ENCODE results near the gene LIMK1. TPM values are rescaled to one million over a fixed set of nuclear protein-coding genes. Genes with fewer than 3 reads are reported as not detected.

Gene LIMK1
- total RNA-seq (2022) (30.6 and 31.4 TPM in 2 replicates), Bru-seq, nascent RNA (percentile 46 among the genes with signal in this experiment), BruChase-seq, experiment 1, labeled RNA remaining after a 2-hour chase (percentile 48 among the genes with signal in this experiment), BruChase-seq, experiment 2, labeled RNA remaining after a 6-hour chase (percentile 60 among the genes with signal in this experiment)
- long read RNA-seq, result 0 reads

DNA sequence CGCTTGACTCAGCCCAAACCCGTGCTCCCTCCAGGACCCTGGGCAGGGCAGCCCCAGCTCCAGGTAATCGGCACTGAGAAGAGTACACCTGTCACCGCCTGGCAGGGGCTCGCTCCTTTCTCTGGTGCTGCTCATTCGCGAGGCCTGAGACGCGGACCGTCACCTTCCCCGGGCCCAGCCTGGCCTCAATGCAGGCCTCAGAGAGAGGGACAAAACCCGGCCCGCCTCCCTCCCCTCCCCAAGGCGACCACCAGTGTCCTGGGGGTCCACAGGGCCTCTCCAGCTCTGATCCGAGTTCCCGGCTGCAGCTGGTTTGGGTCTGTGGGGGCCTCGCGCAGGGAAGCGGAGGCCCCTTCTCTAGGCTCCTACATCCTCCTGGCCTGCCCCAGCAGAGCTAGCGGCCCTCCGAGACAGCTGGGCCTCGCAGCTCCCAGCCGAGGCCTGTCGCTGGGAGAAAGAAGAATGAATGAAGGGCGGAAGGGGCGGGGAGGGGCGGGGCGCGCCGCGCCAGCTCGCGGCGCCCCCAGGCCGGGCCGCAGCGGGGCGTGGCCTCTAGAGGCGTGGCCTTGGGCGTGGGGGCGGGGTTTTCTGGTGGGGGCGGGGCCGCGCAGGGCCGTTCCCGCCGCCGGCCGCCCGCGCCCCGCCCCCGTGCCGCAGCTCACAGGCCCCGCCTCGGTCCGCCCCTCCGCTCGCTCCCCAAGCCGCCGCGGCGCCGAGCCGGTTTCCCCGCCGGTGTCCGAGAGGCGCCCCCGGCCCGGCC is at the start of gene LIMK1:
LIMK1 (plus strand) TSS at position 688 of the 760 bp plus-strand sequence. CDS start 187 bp downstream, outside the sequence.
- Mint-ChIP-seq H3K4me1 (ENCODE audit: low read depth, unreplicated experiment) (no peaks in the 10 kb centered on the region), H3K9me3 (ENCODE audit: unreplicated experiment) (no peaks in the 10 kb centered on the region), H3K27ac (ENCODE audit: unreplicated experiment) (peak within 1 kb of the TSS; percentile 85), H3K36me3 (ENCODE audit: insufficient read depth, unreplicated experiment) (peaks cover 9% of the 10 kb centered on the region), H3K27me3 (ENCODE audit: insufficient read depth, unreplicated experiment) (no peaks in the 10 kb centered on the region), H3K4me3 (ENCODE audit: unreplicated experiment) (peak within 1 kb of the TSS; percentile 84)
- Histone ChIP-seq H3K36me3 (ENCODE audit: control insufficient read depth, insufficient read depth, low read length) (no peaks in the 10 kb centered on the region), H3K27me3 (replicated peaks; ENCODE audit: control insufficient read depth, insufficient read depth, low read length) (no peaks in the 10 kb centered on the region), H3K9me3 (no peaks in the 10 kb centered on the region), H3K4me3 (ENCODE audit: low read depth, low read length) (peak within 1 kb of the TSS; percentile 82), H3K4me1 (peaks cover 5% of the 10 kb centered on the region)
- BruUV-seq (replicated peaks), result no TSS peak
- intact Hi-C loops (cut with micrococcal nuclease; ENCODE audit: unreplicated experiment), result loop anchor here (5.0 kb wide), 1 partner anchor 89 kb away; the partner anchor contains the start of gene EIF4H
- CTCF ChIA-PET, result interaction anchor here (0.5 to 1.9 kb wide), 8 partner anchors 14 to 123 kb away, joined by 3 to 10 read pairs (median 3); no protein-coding TSS in a partner anchor
- TF ChIP-seq, protein P1, sequence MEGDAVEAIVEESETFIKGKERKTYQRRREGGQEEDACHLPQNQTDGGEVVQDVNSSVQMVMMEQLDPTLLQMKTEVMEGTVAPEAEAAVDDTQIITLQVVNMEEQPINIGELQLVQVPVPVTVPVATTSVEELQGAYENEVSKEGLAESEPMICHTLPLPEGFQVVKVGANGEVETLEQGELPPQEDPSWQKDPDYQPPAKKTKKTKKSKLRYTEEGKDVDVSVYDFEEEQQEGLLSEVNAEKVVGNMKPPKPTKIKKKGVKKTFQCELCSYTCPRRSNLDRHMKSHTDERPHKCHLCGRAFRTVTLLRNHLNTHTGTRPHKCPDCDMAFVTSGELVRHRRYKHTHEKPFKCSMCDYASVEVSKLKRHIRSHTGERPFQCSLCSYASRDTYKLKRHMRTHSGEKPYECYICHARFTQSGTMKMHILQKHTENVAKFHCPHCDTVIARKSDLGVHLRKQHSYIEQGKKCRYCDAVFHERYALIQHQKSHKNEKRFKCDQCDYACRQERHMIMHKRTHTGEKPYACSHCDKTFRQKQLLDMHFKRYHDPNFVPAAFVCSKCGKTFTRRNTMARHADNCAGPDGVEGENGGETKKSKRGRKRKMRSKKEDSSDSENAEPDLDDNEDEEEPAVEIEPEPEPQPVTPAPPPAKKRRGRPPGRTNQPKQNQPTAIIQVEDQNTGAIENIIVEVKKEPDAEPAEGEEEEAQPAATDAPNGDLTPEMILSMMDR (IDR thresholded peaks at IDR 0.05; ENCODE audit: insufficient read depth in 1 of 2, low read depth in 1 of 2, low read length in 1 of 2, severe bottlenecking in 1 of 2, unreplicated experiment in 1 of 2), result no peak
- peak; percentile 80 to 87 for DNase-seq
- POLR2A ChIA-PET, result interaction anchor here (0.5 to 2.1 kb wide), 8 partner anchors 90 to 503 kb away, joined by 3 to 19 read pairs (median 5); no protein-coding TSS in a partner anchor

DNA sequence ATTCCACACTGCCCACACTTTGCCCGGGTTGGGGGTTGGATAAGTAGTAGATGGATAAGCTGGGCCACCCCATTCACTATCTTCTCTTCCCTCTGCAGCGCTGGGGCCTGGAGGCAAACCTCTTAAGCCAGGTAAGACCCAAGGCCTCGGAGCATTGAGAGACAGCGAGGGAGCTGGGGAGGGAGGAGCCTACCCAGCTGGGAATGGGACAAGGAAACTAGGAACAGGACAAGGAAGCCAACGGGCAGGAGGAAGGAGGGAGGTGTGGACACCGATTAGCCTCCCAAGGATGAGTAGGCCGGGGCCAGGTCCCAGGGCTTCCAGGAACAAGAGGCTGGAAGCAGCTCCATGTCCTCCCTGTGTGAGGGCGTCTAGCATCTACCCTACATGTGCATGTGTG is 46.0 kb upstream of the LIMK1 start:
- no peak overlapping the region for H3K4me3 ChIP-seq (ENCODE audit: low read depth, low read length)
- Mint-ChIP-seq H3K36me3 (ENCODE audit: insufficient read depth, unreplicated experiment) (no peaks in the 10 kb centered on the region), H3K27me3 (ENCODE audit: insufficient read depth, unreplicated experiment) (no peaks in the 10 kb centered on the region), H3K9me3 (ENCODE audit: unreplicated experiment) (no peaks in the 10 kb centered on the region), H3K4me3 (ENCODE audit: unreplicated experiment) (no peak overlapping the region), H3K27ac (ENCODE audit: unreplicated experiment) (no peak overlapping the region), H3K4me1 (ENCODE audit: low read depth, unreplicated experiment) (no peaks in the 10 kb centered on the region)
- BruUV-seq (replicated peaks), result no TSS peak
- ChIA-PET CTCF (interaction anchor here (0.6 to 1.4 kb wide), 2 partner anchors 11 to 385 kb away, joined by 3 to 4 read pairs; no protein-coding TSS in a partner anchor), POLR2A (no interaction called here)
- no peak for DNase-seq
- TF ChIP-seq, protein P1 (IDR thresholded peaks at IDR 0.05; ENCODE audit: insufficient read depth in 1 of 2, low read depth in 1 of 2, low read length in 1 of 2, severe bottlenecking in 1 of 2, unreplicated experiment in 1 of 2), result no peak
- intact Hi-C loops (cut with micrococcal nuclease; ENCODE audit: unreplicated experiment), result no loop called here
- H3K9me3 ChIP-seq, result no peaks in the 10 kb centered on the region
- H3K4me1 ChIP-seq, result no peaks in the 10 kb centered on the region
- H3K36me3 ChIP-seq (ENCODE audit: control insufficient read depth, insufficient read depth, low read length), result no peaks in the 10 kb centered on the region
- no peaks in the 10 kb centered on the region for H3K27me3 ChIP-seq (replicated peaks; ENCODE audit: control insufficient read depth, insufficient read depth, low read length)

DNA sequence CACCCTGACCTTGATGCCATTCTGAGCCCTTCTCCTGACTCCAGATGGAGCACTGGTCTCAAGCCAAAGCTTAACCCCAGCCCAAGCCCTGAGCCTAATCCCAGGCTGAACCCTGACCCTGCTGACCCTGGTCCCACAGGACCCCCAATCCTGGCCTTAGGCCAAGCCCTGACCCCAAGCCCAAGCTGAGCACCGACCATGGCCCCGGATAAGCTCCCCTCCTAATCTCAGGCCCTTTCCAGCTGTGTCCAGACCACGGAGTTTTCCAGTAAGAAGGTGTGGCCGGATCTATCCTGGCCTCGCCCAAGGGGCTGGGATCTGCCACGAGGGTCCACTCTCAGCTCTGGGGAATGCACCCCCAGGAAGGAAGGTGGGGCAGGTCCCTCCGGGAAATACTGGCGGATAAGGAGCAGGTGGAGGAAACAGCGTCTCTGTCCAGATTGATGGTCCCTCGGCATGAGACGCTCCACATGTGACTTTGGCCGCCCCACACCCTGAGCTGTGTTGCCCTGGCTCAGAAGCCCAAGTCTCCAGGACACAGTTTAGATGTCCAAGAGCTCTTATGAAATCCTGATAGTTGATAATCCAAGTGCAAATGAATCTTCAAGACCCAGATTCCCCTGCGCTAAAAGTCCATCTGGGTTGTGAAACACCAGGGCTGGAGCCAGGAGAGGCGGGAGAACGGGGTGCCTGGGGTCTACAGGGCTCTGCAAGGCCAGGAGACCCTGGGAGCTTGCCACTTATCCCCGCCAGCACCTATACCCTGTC is 45.2 kb upstream of the LIMK1 start:
- H3K27me3 Mint-ChIP-seq (ENCODE audit: insufficient read depth, unreplicated experiment), result no peaks in the 10 kb centered on the region
- intact Hi-C loops (cut with micrococcal nuclease; ENCODE audit: unreplicated experiment), result no loop called here
- no peaks in the 10 kb centered on the region for H3K27me3 ChIP-seq (replicated peaks; ENCODE audit: control insufficient read depth, insufficient read depth, low read length)
- H3K36me3 ChIP-seq (ENCODE audit: control insufficient read depth, insufficient read depth, low read length), result no peaks in the 10 kb centered on the region
- BruUV-seq (replicated peaks), result no TSS peak
- TF ChIP-seq, protein P1 (IDR thresholded peaks at IDR 0.05; ENCODE audit: insufficient read depth in 1 of 2, low read depth in 1 of 2, low read length in 1 of 2, severe bottlenecking in 1 of 2, unreplicated experiment in 1 of 2), result no peak
- no peak overlapping the region for H3K4me3 ChIP-seq (ENCODE audit: low read depth, low read length)
- ChIA-PET CTCF (interaction anchor here (0.5 to 1.4 kb wide), 2 partner anchors 12 to 29 kb away, joined by 3 to 6 read pairs; no protein-coding TSS in a partner anchor), POLR2A (no interaction called here)
- no peaks in the 10 kb centered on the region for H3K4me1 ChIP-seq
- no peak for DNase-seq
- no peaks in the 10 kb centered on the region for H3K36me3 Mint-ChIP-seq (ENCODE audit: insufficient read depth, unreplicated experiment)
- H3K4me1 Mint-ChIP-seq (ENCODE audit: low read depth, unreplicated experiment), result no peaks in the 10 kb centered on the region
- no peak overlapping the region for H3K4me3 Mint-ChIP-seq (ENCODE audit: unreplicated experiment)
- no peak overlapping the region for H3K27ac Mint-ChIP-seq (ENCODE audit: unreplicated experiment)
- no peaks in the 10 kb centered on the region for H3K9me3 ChIP-seq
- no peaks in the 10 kb centered on the region for H3K9me3 Mint-ChIP-seq (ENCODE audit: unreplicated experiment)

All from Caco-2 (cell line).